Neuronal stem cell (in vitro differentiated cells): Measurements from ENCODE around the gene HTRA3.

ENCODE experiments used
- DNase-seq: peaks from one replicate; pipeline ENCODE4 v3.0.0-alpha.2; 2013; ENCODE audit warnings: low spot score
- H2AFZ ChIP-seq: one replicate; pipeline ENCODE4 v1.6.1; 2013; ENCODE audit warnings: mild to moderate bottlenecking, low read length, inconsistent platforms
- H2AK5ac ChIP-seq: 2 replicates; pipeline ENCODE4 v1.6.1; 2013; ENCODE audit warnings: low read depth, mild to moderate bottlenecking, inconsistent platforms, low read length, moderate library complexity, mixed read lengths
- H2BK120ac ChIP-seq: 2 replicates; pipeline ENCODE4 v1.6.1; 2013; ENCODE audit warnings: low read depth, mild to moderate bottlenecking, inconsistent platforms, low read length, moderate library complexity, mixed read lengths
- H2BK12ac ChIP-seq: one replicate; pipeline ENCODE4 v1.6.1; 2013; ENCODE audit warnings: low read length, inconsistent platforms
- H2BK15ac ChIP-seq: 2 replicates; pipeline ENCODE4 v1.6.1; 2013; ENCODE audit warnings: mild to moderate bottlenecking, low read length, inconsistent platforms, mixed read lengths
- H2BK5ac ChIP-seq: one replicate; pipeline ENCODE4 v1.6.1; 2013; ENCODE audit warnings: inconsistent platforms, mild to moderate bottlenecking, low read length, moderate library complexity
- H3K14ac ChIP-seq: one replicate; pipeline ENCODE4 v1.6.1; 2013; ENCODE audit warnings: low read length, inconsistent platforms
- H3K18ac ChIP-seq: 2 replicates; pipeline ENCODE4 v1.6.1; 2013; ENCODE audit warnings: low read length, inconsistent platforms
- H3K23ac ChIP-seq: 2 replicates; pipeline ENCODE4 v1.6.1; 2013; ENCODE audit warnings: low read depth, mild to moderate bottlenecking, mixed read lengths, low read length, inconsistent platforms; ENCODE audit not compliant: poor library complexity
- H3K27ac ChIP-seq: replicated peaks from 3 replicates; pipeline ENCODE4 v1.5.1; 2013; ENCODE audit warnings: low read length, inconsistent platforms
- H3K27me3 ChIP-seq, 3 experiments: 2 replicates each; pipeline ENCODE4 v1.6.1; 2013; ENCODE audit warnings: low read length in 3 of 3, mild to moderate bottlenecking in 2 of 3, inconsistent platforms in 1 of 3, low read depth in 1 of 3, mixed read lengths in 1 of 3, moderate library complexity in 1 of 3; ENCODE audit not compliant: control insufficient read depth in 3 of 3, insufficient read depth in 3 of 3
- H3K36me3 ChIP-seq, 2 donors: replicated peaks in 1 of 2; 2 replicates each; pipeline ENCODE4 v1.6.1; 2013; ENCODE audit warnings: low read length in 2 of 2; ENCODE audit not compliant: control insufficient read depth in 2 of 2, insufficient read depth in 2 of 2
- H3K4ac ChIP-seq: 2 replicates; pipeline ENCODE4 v1.6.1; 2013; ENCODE audit warnings: inconsistent platforms, mild to moderate bottlenecking, low read length, moderate library complexity
- H3K4me1 ChIP-seq, 2 donors: 1 replicate in 1 of 2; 2 replicates in 1 of 2; pipeline ENCODE4 v1.6.1; 2013; ENCODE audit warnings: low read length in 2 of 2, low read depth in 1 of 2; ENCODE audit not compliant: control insufficient read depth in 2 of 2, insufficient read depth in 1 of 2
- H3K4me2 ChIP-seq: one replicate; pipeline ENCODE4 v1.6.1; 2013; ENCODE audit warnings: mild to moderate bottlenecking, low read length, inconsistent platforms; ENCODE audit not compliant: insufficient read depth, poor library complexity, severe bottlenecking
- H3K4me3 ChIP-seq, 2 donors: 2 replicates each; pipeline ENCODE4 v1.5.1; 2013; ENCODE audit warnings: low read length in 2 of 2, mild to moderate bottlenecking in 2 of 2, inconsistent platforms in 1 of 2, moderate library complexity in 1 of 2
- H3K79me1 ChIP-seq: one replicate; pipeline ENCODE4 v1.6.1; 2013; ENCODE audit warnings: low read depth, mild to moderate bottlenecking, inconsistent platforms, low read length, moderate library complexity
- H3K9ac ChIP-seq: one replicate; pipeline ENCODE4 v1.6.1; 2013; ENCODE audit warnings: mild to moderate bottlenecking, low read depth, low read length, inconsistent platforms; ENCODE audit not compliant: poor library complexity
- H3K9me3 ChIP-seq, 2 donors: replicated peaks in 1 of 2; 2 replicates each; pipeline versions ENCODE3 to v1.6.1; 2013; ENCODE audit warnings: low read length in 2 of 2, mild to moderate bottlenecking in 2 of 2, inconsistent platforms in 1 of 2, low read depth in 1 of 2, mixed read lengths in 1 of 2, moderate library complexity in 1 of 2; ENCODE audit not compliant: control insufficient read depth in 2 of 2, insufficient read depth in 1 of 2
- H4K8ac ChIP-seq: one replicate; pipeline ENCODE4 v1.6.1; 2013; ENCODE audit warnings: low read depth, mild to moderate bottlenecking, inconsistent platforms, low read length, moderate library complexity
- H4K91ac ChIP-seq: one replicate; pipeline ENCODE4 v1.6.1; 2013; ENCODE audit warnings: low read length, low read depth, mild to moderate bottlenecking, inconsistent platforms; ENCODE audit not compliant: poor library complexity
- WGBS, 2 donors: extraction: QIAGEN DNeasy Blood & Tissue Kit; methylation state at CpG; one replicate each; pipeline ENCODE4 v1.1.7; 2013; ENCODE audit warnings: missing lambda C conversion rate in 2 of 2, mixed read lengths in 1 of 2; ENCODE audit not compliant: insufficient read length in 2 of 2, insufficient replicate concordance in 1 of 2; ENCODE audit errors: extremely low coverage in 2 of 2; 5-methylcytosine and 5-hydroxymethylcytosine counted together

The HTRA3 gene

GRCh38 chr4:8292478-8293107 lies 23.0 kb downstream of the HTRA3 start:
- no peak overlapping the region for H2BK5ac ChIP-seq
- no peaks in the 10 kb centered on the region for H3K4me1 ChIP-seq
- H2BK120ac ChIP-seq, result no peak overlapping the region
- H3K27me3 ChIP-seq, result peaks cover 0 to 2% (median 0%) of the 10 kb centered on the region in 3 experiments
- peak overlapping the region; percentile 91 for H2BK12ac ChIP-seq
- no peaks in the 10 kb centered on the region for H3K36me3 ChIP-seq
- H3K9me3 ChIP-seq, result peaks cover 0 to 2% of the 10 kb centered on the region in 2 donors
- H3K9ac ChIP-seq, result no peak overlapping the region
- no peak overlapping the region for H3K4me2 ChIP-seq
- DNase-seq, result no peak
- H2AK5ac ChIP-seq, result peak overlapping the region; percentile 78
- H3K27ac ChIP-seq, result no peak overlapping the region
- H2AFZ ChIP-seq, result no peak overlapping the region
- no peak overlapping the region for H2BK15ac ChIP-seq
- no peak overlapping the region for H4K8ac ChIP-seq
- no peak overlapping the region for H4K91ac ChIP-seq
- no peak overlapping the region for H3K4ac ChIP-seq
- no peak overlapping the region for H3K4me3 ChIP-seq
- no peak overlapping the region for H3K14ac ChIP-seq
- H3K18ac ChIP-seq, result peak overlapping the region; percentile 69
- peaks cover 1% of the 10 kb centered on the region for H3K79me1 ChIP-seq
- no peak overlapping the region for H3K23ac ChIP-seq
- WGBS, 2 donors, result no CpG with 5 or more reads among the region's 8 CpGs

GRCh38 chr4:8293131-8293975 lies 23.8 kb downstream of the HTRA3 start:
- H3K27me3 ChIP-seq, result peaks cover 0 to 2% (median 0%) of the 10 kb centered on the region in 3 experiments
- H3K9me3 ChIP-seq, result peaks cover 0 to 2% of the 10 kb centered on the region in 2 donors
- peak overlapping the region; percentile 26 for H3K4ac ChIP-seq
- no peak overlapping the region for H3K4me2 ChIP-seq
- no peak overlapping the region for H2AFZ ChIP-seq
- H3K4me1 ChIP-seq, result no peaks in the 10 kb centered on the region
- H3K27ac ChIP-seq, result no peak overlapping the region
- no peak overlapping the region for H4K91ac ChIP-seq
- H3K14ac ChIP-seq, result no peak overlapping the region
- H3K36me3 ChIP-seq, result no peaks in the 10 kb centered on the region
- peaks cover 1% of the 10 kb centered on the region for H3K79me1 ChIP-seq
- H2BK12ac ChIP-seq, result no peak overlapping the region
- no peak overlapping the region for H2BK5ac ChIP-seq
- H3K9ac ChIP-seq, result no peak overlapping the region
- H3K4me3 ChIP-seq, result no peak overlapping the region
- H3K23ac ChIP-seq, result peak overlapping the region; percentile 34
- H4K8ac ChIP-seq, result no peak overlapping the region
- H2BK120ac ChIP-seq, result no peak overlapping the region
- H3K18ac ChIP-seq, result peak overlapping the region; percentile 58
- no peak overlapping the region for H2BK15ac ChIP-seq
- peak overlapping the region; percentile 78 for H2AK5ac ChIP-seq
- WGBS, 2 donors, result no CpG with 5 or more reads among the region's 11 CpGs
- DNase-seq, result no peak

GRCh38 chr4:8294036-8294435 lies 24.5 kb downstream of the HTRA3 start:
- Histone ChIP-seq H3K36me3 (no peaks in the 10 kb centered on the region), H3K4me1 (no peaks in the 10 kb centered on the region), H3K4me3 (no peak overlapping the region), H3K4ac (no peak overlapping the region), H3K79me1 (peaks cover 1% of the 10 kb centered on the region), H3K23ac (peak overlapping the region; percentile 34), H2BK5ac (no peak overlapping the region), H4K91ac (no peak overlapping the region), H2BK120ac (no peak overlapping the region), H3K4me2 (no peak overlapping the region), H4K8ac (no peak overlapping the region), H3K27ac (no peak overlapping the region), H2BK15ac (no peak overlapping the region), H3K18ac (peak overlapping the region; percentile 65), H3K9me3 (peaks cover 0 to 2% of the 10 kb centered on the region in 2 donors), H2AFZ (no peak overlapping the region), H2AK5ac (peak overlapping the region; percentile 44), H3K14ac (no peak overlapping the region), H3K9ac (no peak overlapping the region), H2BK12ac (no peak overlapping the region), H3K27me3 (peaks cover 0 to 2% (median 0%) of the 10 kb centered on the region in 3 experiments)
- WGBS, 2 donors, result no CpG with 5 or more reads among the region's 9 CpGs
- no peak for DNase-seq

- Histone ChIP-seq H3K9ac (no peak overlapping the region), H2BK12ac (no peak overlapping the region), H2BK120ac (no peak overlapping the region), H3K14ac (no peak overlapping the region), H4K8ac (no peak overlapping the region), H3K27ac (no peak overlapping the region), H2AK5ac (no peak overlapping the region), H3K27me3 (peaks cover 0 to 2% (median 0%) of the 10 kb centered on the region in 3 experiments), H3K4ac (no peak overlapping the region), H2AFZ (no peak overlapping the region), H3K36me3 (no peaks in the 10 kb centered on the region), H3K79me1 (no peaks in the 10 kb centered on the region), H2BK5ac (no peak overlapping the region), H3K4me1 (no peaks in the 10 kb centered on the region), H3K4me3 (no peak overlapping the region), H3K23ac (no peak overlapping the region), H4K91ac (no peak overlapping the region), H3K18ac (no peak overlapping the region), H3K4me2 (no peak overlapping the region), H2BK15ac (no peak overlapping the region), H3K9me3 (peaks cover 0 to 2% of the 10 kb centered on the region in 2 donors)
- 100% methylated on average over 1 of the region's 2 CpGs; no CpG with 5 or more reads in 1 of the 2 donors for WGBS, 2 donors
- DNase-seq, result no peak
Observed at GRCh38 chr4:8294775-8295174, 25.2 kb downstream of the HTRA3 start.
